OCI-LY1 (cell line): ENCODE results near the gene HDAC9.

Experiments used
- H2AFZ ChIP-seq: fragments of 200-600 bp; sonication (generic), shearing (Covaris generic); 2 replicates; pipeline ENCODE4 v1.6.0; 2014; ENCODE audit warnings: antibody characterized with exemption, mild to moderate bottlenecking, low read length
- H3F3A ChIP-seq: fragments of 200-600 bp; sonication (generic), shearing (Covaris generic); 2 replicates; pipeline ENCODE4 v1.6.0; 2014; ENCODE audit warnings: mild to moderate bottlenecking, antibody characterized with exemption, low read length, moderate library complexity; ENCODE audit not compliant: insufficient read depth
- H3K27ac ChIP-seq: fragments of 200-600 bp; sonication (generic); 2 replicates; pipeline ENCODE4 v1.5.1; 2014; ENCODE audit warnings: low read length, mixed run types, mild to moderate bottlenecking, low read depth; ENCODE audit not compliant: poor library complexity, severe bottlenecking
- H3K27me3 ChIP-seq: fragments of 200-600 bp; sonication (generic); 2 replicates; pipeline ENCODE4 v1.6.0; 2014; ENCODE audit warnings: antibody characterized with exemption, mild to moderate bottlenecking, low read length, moderate library complexity; ENCODE audit not compliant: insufficient read depth
- H3K36me3 ChIP-seq: fragments of 200-600 bp; sonication (generic); 2 replicates; pipeline ENCODE4 v1.6.1; 2014; ENCODE audit warnings: mild to moderate bottlenecking, antibody characterized with exemption, low read length, moderate library complexity, mixed read lengths; ENCODE audit not compliant: insufficient read depth
- H3K4me1 ChIP-seq: fragments of 200-600 bp; sonication (generic); 2 replicates; pipeline ENCODE4 v1.5.1; 2014; ENCODE audit warnings: mild to moderate bottlenecking, low read length, moderate library complexity; ENCODE audit not compliant: insufficient read depth, severe bottlenecking
- H3K4me2 ChIP-seq: fragments of 200-600 bp; sonication (generic), shearing (Covaris generic); 2 replicates; pipeline ENCODE4 v1.6.1; 2014; ENCODE audit warnings: low read length
- H3K4me3 ChIP-seq: fragments of 200-600 bp; sonication (generic); 2 replicates; pipeline ENCODE4 v1.5.1; 2014; ENCODE audit warnings: low read length, low read depth, mild to moderate bottlenecking, mixed read lengths; ENCODE audit not compliant: poor library complexity, severe bottlenecking
- H3K79me2 ChIP-seq: fragments of 200-600 bp; shearing (Covaris generic); 2 replicates; pipeline ENCODE4 v1.6.1; 2016; ENCODE audit warnings: mixed run types, low read length, mixed read lengths; ENCODE audit not compliant: insufficient read depth
- H3K9ac ChIP-seq: fragments of 200-600 bp; sonication (generic), shearing (Covaris generic); 2 replicates; pipeline ENCODE4 v1.6.1; 2014; ENCODE audit warnings: mild to moderate bottlenecking, low read length, mixed read lengths
- H3K9me2 ChIP-seq: fragments of 200-600 bp; sonication (generic), shearing (Covaris generic); 2 replicates; pipeline ENCODE4 v1.6.1; 2014; ENCODE audit warnings: low read depth, mild to moderate bottlenecking, low read length, mixed read lengths
- H3K9me3 ChIP-seq: fragments of 200-600 bp; shearing (Covaris generic); 2 replicates; pipeline ENCODE4 v1.6.1; 2014; ENCODE audit warnings: low read length, mixed read lengths
- H4K20me1 ChIP-seq: fragments of 200-600 bp; sonication (generic), shearing (Covaris generic); 2 replicates; pipeline ENCODE4 v1.6.0; 2016; ENCODE audit warnings: mild to moderate bottlenecking, low read length; ENCODE audit not compliant: insufficient read depth
- CTCF ChIP-seq: fragments of 200-600 bp; sonication (generic), shearing (Covaris generic); IDR thresholded peaks from 2 replicates; pipeline ENCODE4 v1.5.1; 2017; ENCODE audit warnings: mild to moderate bottlenecking, antibody characterized with exemption, low read length, moderate library complexity, mixed read lengths
- EZH2 ChIP-seq: fragments of 200-600 bp; sonication (generic), shearing (Covaris generic); IDR thresholded peaks from 2 replicates; pipeline ENCODE4 v1.8.0; 2017; ENCODE audit warnings: borderline replicate concordance, mixed run types, mild to moderate bottlenecking, antibody characterized with exemption, low read length, moderate library complexity, mixed read lengths

The HDAC9 gene

DNA sequence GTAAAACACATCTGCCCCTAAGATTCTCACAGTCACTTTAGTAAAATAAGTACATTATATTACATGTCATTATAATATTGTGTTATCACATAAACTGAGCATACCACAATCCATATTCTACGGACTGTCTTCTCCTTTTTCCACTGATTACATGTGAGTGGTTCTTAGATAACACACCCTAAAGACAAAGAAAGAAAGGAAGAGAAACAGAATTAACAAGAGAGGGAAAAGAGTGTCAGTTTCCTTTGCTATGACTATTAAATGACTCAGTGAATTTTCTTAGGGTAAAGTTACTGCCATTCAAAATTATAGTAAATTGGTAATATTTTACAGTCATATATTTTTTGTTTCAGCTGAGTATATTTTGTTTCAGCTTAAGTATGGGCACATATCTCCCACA is 353.6 kb downstream of the HDAC9 start:
- H3K27ac ChIP-seq: no peak overlapping the region
- no peaks in the 10 kb centered on the region for H3K36me3 ChIP-seq
- no peaks in the 10 kb centered on the region for H3K9me3 ChIP-seq
- H3K9ac ChIP-seq: no peak overlapping the region
- H3K9me2 ChIP-seq: no peaks in the 10 kb centered on the region
- H3K4me1 ChIP-seq: no peaks in the 10 kb centered on the region
- H3K4me2 ChIP-seq: no peak overlapping the region
- no peaks in the 10 kb centered on the region; the same call in 1 of the 2 replicates for H3K27me3 ChIP-seq
- H3K4me3 ChIP-seq: no peak overlapping the region
- no peak overlapping the region for H2AFZ ChIP-seq
- no peaks in the 10 kb centered on the region for H3K79me2 ChIP-seq
- H3F3A ChIP-seq: no peaks in the 10 kb centered on the region
- no peaks in the 10 kb centered on the region for H4K20me1 ChIP-seq
- TF ChIP-seq CTCF (no peak), EZH2 (no peak)

GRCh38 chr7:18855796-18856195 is 360.2 kb downstream of the HDAC9 start:
- no peak overlapping the region for H3K27ac ChIP-seq

DNA sequence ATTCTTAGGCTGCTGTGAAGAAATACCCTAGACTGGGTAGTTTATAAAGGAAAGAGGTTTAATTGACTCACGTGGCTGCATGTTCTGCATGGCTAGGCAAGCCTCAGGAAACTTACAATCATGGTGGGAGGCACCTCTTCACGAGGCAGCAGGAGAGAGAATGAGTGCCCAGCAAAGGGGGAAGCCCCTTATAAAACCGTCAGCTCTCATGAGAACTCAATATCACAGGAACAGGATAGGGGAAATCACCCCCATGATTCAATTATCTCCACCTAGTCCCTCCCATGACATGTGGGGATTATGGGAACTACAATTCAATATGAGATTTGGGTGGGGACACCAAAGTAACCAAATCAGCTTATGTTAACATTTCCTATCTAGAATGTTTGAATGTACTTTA is 362.7 kb downstream of the HDAC9 start:
- Histone ChIP-seq H3K36me3 (no peaks in the 10 kb centered on the region), H2AFZ (no peak overlapping the region), H3K79me2 (no peaks in the 10 kb centered on the region), H3K4me2 (no peak overlapping the region), H3K9me2 (no peaks in the 10 kb centered on the region), H4K20me1 (no peaks in the 10 kb centered on the region), H3K9me3 (no peaks in the 10 kb centered on the region), H3K4me1 (no peaks in the 10 kb centered on the region), H3K9ac (no peak overlapping the region), H3F3A (no peaks in the 10 kb centered on the region), H3K27me3 (no peaks in the 10 kb centered on the region), H3K4me3 (no peak overlapping the region), H3K27ac (no peak overlapping the region)
- TF ChIP-seq EZH2: no peak
- no peak for TF ChIP-seq CTCF

More at GRCh38 chr7:18855796-18856195, 360.2 kb downstream of the HDAC9 start:
- TF ChIP-seq CTCF (no peak), EZH2 (no peak)
- no peaks in the 10 kb centered on the region; the same call in 1 of the 2 replicates for H3K27me3 ChIP-seq
- no peaks in the 10 kb centered on the region for H3K9me2 ChIP-seq
- H3K79me2 ChIP-seq: no peaks in the 10 kb centered on the region
- no peak overlapping the region for H2AFZ ChIP-seq
- no peak overlapping the region for H3K4me3 ChIP-seq
- no peaks in the 10 kb centered on the region for H3F3A ChIP-seq
- no peaks in the 10 kb centered on the region for H3K4me1 ChIP-seq
- H3K4me2 ChIP-seq: no peak overlapping the region
- H3K9me3 ChIP-seq: no peaks in the 10 kb centered on the region
- H3K9ac ChIP-seq: no peak overlapping the region
- no peaks in the 10 kb centered on the region for H4K20me1 ChIP-seq
- no peaks in the 10 kb centered on the region for H3K36me3 ChIP-seq
